Peyer's patch (tissue), 4 donors: Measurements from ENCODE around the gene USP27X. TPM values are rescaled to one million over a fixed set of nuclear protein-coding genes. Genes with fewer than 3 reads are reported as not detected.

Source experiments
- DNase-seq, 3 donors: peaks; one replicate each; pipeline ENCODE4 v3.0.0-alpha.2; 2017 to 2019
- H3K27ac ChIP-seq, 4 donors: fragments of 200-600 bp; sonication (generic); one replicate each; pipeline ENCODE4 v1.5.1; 2016 to 2019
- H3K27me3 ChIP-seq, 2 donors: fragments of 200-600 bp; sonication (generic); one replicate each; pipeline ENCODE4 v1.5.1; 2019
- H3K36me3 ChIP-seq, 3 donors: fragments of 200-600 bp; sonication (generic); one replicate each; pipeline ENCODE4 v1.5.1; 2016 to 2019
- H3K4me1 ChIP-seq, 4 donors: fragments of 200-600 bp; sonication (generic); one replicate each; pipeline ENCODE4 v1.5.1; 2016 to 2019
- H3K4me3 ChIP-seq, 4 donors: fragments of 200-600 bp; sonication (generic); 1 replicate in 3 of 4; 2 replicates in 1 of 4; pipeline ENCODE4 v1.5.1; 2016 to 2019; ENCODE audit warnings: mild to moderate bottlenecking in 1 of 4
- H3K9me3 ChIP-seq, 4 donors: fragments of 200-600 bp; sonication (generic); one replicate each; pipeline ENCODE4 v1.5.1; 2016 to 2019; ENCODE audit warnings: mild to moderate bottlenecking in 1 of 4
- CTCF ChIP-seq, 6 experiments: fragments of 450-650 bp in 4 of 6; fragments of 200-600 bp in 2 of 6; sonication (generic) in 1 of 6; IDR thresholded peaks; one replicate each; pipeline ENCODE4 v1.5.1; 2017 to 2019; ENCODE audit warnings: antibody characterized with exemption in 6 of 6, mild to moderate bottlenecking in 3 of 6, moderate library complexity in 1 of 6
- POLR2A ChIP-seq, 2 donors: fragments of 450-650 bp; IDR thresholded peaks; one replicate each; pipeline ENCODE4 v1.5.1; 2017; ENCODE audit warnings: antibody characterized with exemption in 2 of 2, mild to moderate bottlenecking in 2 of 2, moderate library complexity in 2 of 2
- total RNA-seq, 4 donors: library from RNA; depleted of rRNA; stranded (reverse); fragments of >200 nt; gene quantifications; one replicate each; pipeline ENCODE4 v1.1.0, GENCODE V29; 2016

The USP27X gene
- total RNA-seq, 4 donors from 2014 or later, result 1.2 to 2.5 (median 2.2) TPM

- H3K4me1 ChIP-seq, result no peaks in the 10 kb centered on the region
- no peak for DNase-seq
- H3K27me3 ChIP-seq, result no peaks in the 10 kb centered on the region
- H3K27ac ChIP-seq, result no peak overlapping the region
- H3K9me3 ChIP-seq, result no peaks in the 10 kb centered on the region
- TF ChIP-seq CTCF (IDR thresholded peaks at IDR 0.05) (no peak), POLR2A (IDR thresholded peaks at IDR 0.05) (no peak)
- H3K4me3 ChIP-seq, result no peak overlapping the region
- no peaks in the 10 kb centered on the region for H3K36me3 ChIP-seq
These were observed 33.4 kb upstream of the USP27X start for GRCh38 chrX:49845701-49846403.

GRCh38 chrX:49846522-49846921, 32.8 kb upstream of the USP27X start:
- H3K9me3 ChIP-seq, result no peaks in the 10 kb centered on the region
- H3K4me3 ChIP-seq, result no peak overlapping the region
- TF ChIP-seq POLR2A (IDR thresholded peaks at IDR 0.05) (no peak), CTCF (IDR thresholded peaks at IDR 0.05) (no peak)
- H3K4me1 ChIP-seq, result no peaks in the 10 kb centered on the region
- no peaks in the 10 kb centered on the region for H3K27me3 ChIP-seq
- no peak overlapping the region for H3K27ac ChIP-seq
- no peaks in the 10 kb centered on the region for H3K36me3 ChIP-seq
- no peak for DNase-seq

GRCh38 chrX:49848275-49848674, 31.0 kb upstream of the USP27X start:
- no peaks in the 10 kb centered on the region for H3K4me1 ChIP-seq
- no peaks in the 10 kb centered on the region for H3K36me3 ChIP-seq
- no peaks in the 10 kb centered on the region for H3K9me3 ChIP-seq
- no peaks in the 10 kb centered on the region for H3K27me3 ChIP-seq
- no peak for DNase-seq
- H3K27ac ChIP-seq, result no peak overlapping the region
- no peak for TF ChIP-seq CTCF (IDR thresholded peaks at IDR 0.05)
- no peak for TF ChIP-seq POLR2A (IDR thresholded peaks at IDR 0.05)
- no peak overlapping the region for H3K4me3 ChIP-seq

GRCh38 chrX:49850028-49850427, 29.3 kb upstream of the USP27X start:
- TF ChIP-seq CTCF (IDR thresholded peaks at IDR 0.05) (no peak), POLR2A (IDR thresholded peaks at IDR 0.05) (no peak)
- H3K27ac ChIP-seq, result no peak overlapping the region
- H3K4me1 ChIP-seq, result no peaks in the 10 kb centered on the region
- H3K36me3 ChIP-seq, result no peaks in the 10 kb centered on the region
- no peak for DNase-seq
- H3K4me3 ChIP-seq, result no peak overlapping the region
- no peaks in the 10 kb centered on the region for H3K9me3 ChIP-seq
- H3K27me3 ChIP-seq, result no peaks in the 10 kb centered on the region

- no peaks in the 10 kb centered on the region for H3K9me3 ChIP-seq
- no peaks in the 10 kb centered on the region for H3K36me3 ChIP-seq
- H3K27me3 ChIP-seq, result no peaks in the 10 kb centered on the region
- no peak for DNase-seq
- no peak overlapping the region for H3K27ac ChIP-seq
- TF ChIP-seq POLR2A (IDR thresholded peaks at IDR 0.05), result no peak
- TF ChIP-seq CTCF (IDR thresholded peaks at IDR 0.05), result no peak
- no peak overlapping the region for H3K4me3 ChIP-seq
- no peaks in the 10 kb centered on the region for H3K4me1 ChIP-seq
These were observed 25.6 kb upstream of the USP27X start for GRCh38 chrX:49853661-49854060.

- no peak overlapping the region for H3K4me3 ChIP-seq
- TF ChIP-seq POLR2A (IDR thresholded peaks at IDR 0.05), result no peak
- no peak for TF ChIP-seq CTCF (IDR thresholded peaks at IDR 0.05)
- H3K9me3 ChIP-seq, result no peaks in the 10 kb centered on the region
- H3K27me3 ChIP-seq, result no peaks in the 10 kb centered on the region
- no peaks in the 10 kb centered on the region for H3K36me3 ChIP-seq
- H3K27ac ChIP-seq, result no peak overlapping the region
- H3K4me1 ChIP-seq, result no peaks in the 10 kb centered on the region
- no peak for DNase-seq
These were observed 22.5 kb upstream of the USP27X start for GRCh38 chrX:49856819-49857218.
